ENCODE results near the gene INPP5A.
"Not testable (repeated sequence)": the region's sequence is repeated elsewhere in the genome, so short reads cannot be mapped to it uniquely, and the experiment has no call there.

Gene INPP5A

DNA sequence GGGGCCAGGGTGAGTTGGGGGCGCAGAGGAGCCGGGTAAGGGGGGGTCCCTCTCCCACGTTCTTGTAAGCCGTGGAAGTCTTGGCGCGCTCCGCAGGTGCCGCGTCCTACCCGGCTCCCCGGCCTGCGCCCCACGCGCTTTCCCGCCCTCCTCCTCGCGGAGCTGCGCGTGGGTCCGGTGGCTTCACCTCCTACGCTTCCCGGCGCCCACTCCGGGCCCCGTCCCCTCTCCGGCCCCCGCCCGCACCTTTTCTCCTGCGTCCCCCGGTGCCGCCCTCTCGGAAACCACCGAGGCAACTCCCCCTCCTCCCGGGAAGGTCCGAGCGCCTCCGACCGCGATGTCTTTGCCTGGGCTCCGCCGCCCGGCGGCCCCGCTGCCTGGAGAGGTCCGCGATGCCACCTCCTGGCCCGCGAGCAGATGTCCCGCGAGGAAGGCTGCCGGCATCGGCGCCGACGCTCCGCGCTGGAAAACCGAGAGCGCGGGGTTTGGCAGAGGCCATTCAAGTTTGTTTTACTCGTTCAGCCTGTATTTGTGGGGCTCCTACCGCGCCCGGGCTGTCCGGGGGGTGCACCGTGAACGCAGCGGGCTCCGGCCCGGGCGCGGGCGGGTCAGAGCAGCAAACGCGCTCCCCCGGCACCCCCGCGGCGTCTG is 250.7 kb downstream of the INPP5A start:
- TF ChIP-seq SUZ12 (IDR thresholded peaks at IDR 0.05; ENCODE audit: extremely low read depth, insufficient read depth, insufficient read length), result peak; percentile 22
- TF ChIP-seq ZNF274 (IDR thresholded peaks at IDR 0.05; ENCODE audit: low read depth, low read length), result no peak
- TF ChIP-seq YY1 (IDR thresholded peaks at IDR 0.05; ENCODE audit: insufficient read depth, insufficient read length), result no peak
- H3K4me1 ChIP-seq (ENCODE audit: insufficient read depth, insufficient read length), result no peaks in the 10 kb centered on the region
- peak overlapping the region; percentile 18 for H3K4me3 ChIP-seq (ENCODE audit: insufficient read length, low read depth)
- no peak for DNase-seq (ENCODE audit: low read depth, low spot score)
- no peaks in the 10 kb centered on the region for H3K36me3 ChIP-seq (ENCODE audit: insufficient read depth, insufficient read length, low read length)
- H3K27me3 ChIP-seq (ENCODE audit: insufficient read depth, insufficient read length), result peaks cover 78% of the 10 kb centered on the region
- H3K9me3 ChIP-seq (ENCODE audit: insufficient read depth, low read length), result no peaks in the 10 kb centered on the region
- H3K9ac ChIP-seq (ENCODE audit: insufficient read length, low read depth), result peak overlapping the region; percentile 32

DNA sequence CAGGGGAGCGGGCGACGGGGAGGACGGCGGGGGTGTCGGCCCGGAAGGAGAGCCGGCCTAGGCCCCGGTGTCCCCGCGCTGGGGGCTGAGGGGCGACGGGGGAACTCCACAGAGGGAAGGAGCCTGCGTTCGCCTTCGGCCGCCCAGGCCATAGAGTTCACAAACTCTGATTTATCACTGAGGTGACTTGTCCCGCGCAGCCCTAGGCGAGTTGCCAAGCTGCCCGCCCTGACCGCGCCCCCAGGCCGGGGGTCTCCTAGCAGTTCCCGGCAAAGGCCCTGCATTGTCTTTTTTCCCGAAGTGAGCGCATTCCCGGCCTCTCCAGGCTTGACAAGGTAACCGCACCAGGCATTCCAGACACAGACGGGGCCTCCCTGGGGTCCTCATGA is 251.2 kb downstream of the INPP5A start:
- H3K9me3 ChIP-seq (ENCODE audit: insufficient read depth, low read length), result no peaks in the 10 kb centered on the region
- no peaks in the 10 kb centered on the region for H3K36me3 ChIP-seq (ENCODE audit: insufficient read depth, insufficient read length, low read length)
- TF ChIP-seq SUZ12 (IDR thresholded peaks at IDR 0.05; ENCODE audit: extremely low read depth, insufficient read depth, insufficient read length), result peak; percentile 64
- TF ChIP-seq YY1 (IDR thresholded peaks at IDR 0.05; ENCODE audit: insufficient read depth, insufficient read length), result no peak
- TF ChIP-seq ZNF274 (IDR thresholded peaks at IDR 0.05; ENCODE audit: low read depth, low read length), result no peak
- H3K9ac ChIP-seq (ENCODE audit: insufficient read length, low read depth), result peak overlapping the region; percentile 56
- H3K4me3 ChIP-seq (ENCODE audit: insufficient read length, low read depth), result peak overlapping the region; percentile 18
- no peaks in the 10 kb centered on the region for H3K4me1 ChIP-seq (ENCODE audit: insufficient read depth, insufficient read length)
- no peak for DNase-seq (ENCODE audit: low read depth, low spot score)
- H3K27me3 ChIP-seq (ENCODE audit: insufficient read depth, insufficient read length), result peaks cover 74% of the 10 kb centered on the region

DNA sequence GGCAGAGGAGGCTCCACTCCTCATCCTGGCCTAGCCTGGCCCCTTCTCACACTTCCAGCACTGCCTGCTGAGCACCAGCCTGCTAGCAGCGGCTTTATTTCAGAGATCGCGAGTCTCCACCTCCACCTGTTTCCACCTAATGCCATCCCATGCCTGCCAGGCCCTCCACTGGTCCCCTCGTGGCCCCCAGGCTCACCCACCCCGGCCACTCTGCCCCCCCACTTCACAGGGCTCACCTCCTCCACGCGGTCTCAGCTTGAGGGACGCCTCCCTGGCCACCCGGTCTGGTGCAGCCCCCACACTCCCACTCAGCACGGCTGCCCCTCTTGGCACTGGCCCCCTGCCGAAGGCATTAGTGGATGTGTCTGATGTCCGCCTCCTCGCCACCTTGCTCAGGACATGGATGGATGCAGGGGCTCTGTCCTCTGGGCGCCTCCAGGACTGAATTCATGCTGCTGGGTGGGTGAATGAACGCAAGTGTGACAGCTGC is 252.1 kb downstream of the INPP5A start:
- DNase-seq (ENCODE audit: low read depth, low spot score), result no peak
- Histone ChIP-seq H3K9me3 (ENCODE audit: insufficient read depth, low read length) (no peaks in the 10 kb centered on the region), H3K4me1 (ENCODE audit: insufficient read depth, insufficient read length) (no peaks in the 10 kb centered on the region), H3K9ac (ENCODE audit: insufficient read length, low read depth) (no peak overlapping the region), H3K36me3 (ENCODE audit: insufficient read depth, insufficient read length, low read length) (no peaks in the 10 kb centered on the region), H3K4me3 (ENCODE audit: insufficient read length, low read depth) (no peak overlapping the region), H3K27me3 (ENCODE audit: insufficient read depth, insufficient read length) (peaks cover 66% of the 10 kb centered on the region)
- no peak for TF ChIP-seq YY1 (IDR thresholded peaks at IDR 0.05; ENCODE audit: insufficient read depth, insufficient read length)
- no peak for TF ChIP-seq SUZ12 (IDR thresholded peaks at IDR 0.05; ENCODE audit: extremely low read depth, insufficient read depth, insufficient read length)
- no peak for TF ChIP-seq ZNF274 (IDR thresholded peaks at IDR 0.05; ENCODE audit: low read depth, low read length)

DNA sequence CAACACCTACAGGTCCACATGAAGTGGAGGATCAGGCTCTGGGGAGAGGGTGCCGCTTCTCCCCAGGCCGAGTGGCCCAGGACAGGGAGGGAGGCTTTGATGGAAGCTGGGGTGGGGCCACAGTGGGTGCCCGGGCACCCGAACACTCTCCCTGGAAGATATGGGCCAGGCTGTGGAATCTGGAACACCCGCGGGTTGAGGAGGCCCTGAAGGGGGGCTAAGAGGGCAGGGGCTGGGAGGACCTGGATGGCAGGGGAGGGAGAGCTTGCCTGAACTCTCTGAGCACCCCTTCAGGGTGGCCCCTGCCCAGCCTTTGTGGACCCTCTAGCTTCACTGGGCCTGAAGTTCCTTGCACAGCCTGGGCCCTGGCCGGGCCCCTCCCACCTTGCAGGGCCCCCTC is 252.9 kb downstream of the INPP5A start:
- no peak for DNase-seq (ENCODE audit: low read depth, low spot score)
- Histone ChIP-seq H3K4me3 (ENCODE audit: insufficient read length, low read depth) (no peak overlapping the region), H3K9me3 (ENCODE audit: insufficient read depth, low read length) (no peaks in the 10 kb centered on the region), H3K27me3 (ENCODE audit: insufficient read depth, insufficient read length) (peaks cover 58% of the 10 kb centered on the region), H3K4me1 (ENCODE audit: insufficient read depth, insufficient read length) (no peaks in the 10 kb centered on the region), H3K36me3 (ENCODE audit: insufficient read depth, insufficient read length, low read length) (no peaks in the 10 kb centered on the region), H3K9ac (ENCODE audit: insufficient read length, low read depth) (no peak overlapping the region)
- TF ChIP-seq ZNF274 (IDR thresholded peaks at IDR 0.05; ENCODE audit: low read depth, low read length), result no peak
- TF ChIP-seq YY1 (IDR thresholded peaks at IDR 0.05; ENCODE audit: insufficient read depth, insufficient read length), result no peak
- TF ChIP-seq SUZ12 (IDR thresholded peaks at IDR 0.05; ENCODE audit: extremely low read depth, insufficient read depth, insufficient read length), result no peak

DNA sequence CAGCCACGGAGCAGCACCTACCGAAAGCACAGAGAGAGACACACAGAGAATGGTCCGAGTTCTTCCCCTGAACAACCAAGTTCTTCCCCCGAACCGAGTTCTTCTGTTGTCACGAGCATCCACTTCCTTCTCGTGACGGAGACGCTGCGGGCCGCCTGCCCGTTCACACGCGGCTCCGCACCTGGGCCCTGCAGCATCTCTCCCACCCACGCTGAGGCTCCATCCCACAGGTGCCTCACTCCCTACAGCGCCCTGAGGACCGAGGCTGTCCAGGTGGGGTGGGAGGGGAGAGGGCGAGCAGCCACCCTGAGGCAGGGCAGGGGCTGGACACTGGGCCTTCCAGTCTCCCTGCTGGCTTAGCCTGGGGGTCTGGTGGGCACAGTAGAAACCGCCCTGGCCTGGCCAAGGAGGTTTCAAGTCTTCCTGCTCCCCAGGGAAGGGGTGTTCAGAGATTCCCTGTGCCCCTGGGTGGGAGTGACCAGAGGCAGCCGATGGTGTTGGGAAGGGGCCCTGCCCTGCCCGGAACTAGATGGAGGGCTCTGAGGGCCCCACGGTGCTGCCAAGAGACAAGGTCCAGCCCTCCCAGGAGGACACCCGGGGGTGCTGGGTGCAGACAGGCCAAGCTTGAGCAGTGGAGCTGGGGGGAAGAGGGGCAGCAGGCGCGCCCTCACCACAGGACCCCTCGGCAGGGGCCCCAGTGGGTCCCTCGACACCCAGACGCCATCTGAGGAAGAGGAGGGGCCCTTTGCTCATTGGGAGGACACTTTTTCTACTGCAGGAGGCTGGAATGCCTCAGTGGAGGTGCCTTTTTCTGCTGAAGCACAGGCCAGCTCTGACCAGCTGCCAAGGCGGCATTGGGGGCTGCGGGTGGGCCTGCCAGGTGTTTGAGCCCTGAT is 253.6 kb downstream of the INPP5A start:
- Histone ChIP-seq H3K4me3 (ENCODE audit: insufficient read length, low read depth) (no peak overlapping the region), H3K4me1 (ENCODE audit: insufficient read depth, insufficient read length) (no peaks in the 10 kb centered on the region), H3K9ac (ENCODE audit: insufficient read length, low read depth) (no peak overlapping the region), H3K9me3 (ENCODE audit: insufficient read depth, low read length) (no peaks in the 10 kb centered on the region), H3K36me3 (ENCODE audit: insufficient read depth, insufficient read length, low read length) (no peaks in the 10 kb centered on the region), H3K27me3 (ENCODE audit: insufficient read depth, insufficient read length) (peaks cover 54% of the 10 kb centered on the region)
- TF ChIP-seq YY1 (IDR thresholded peaks at IDR 0.05; ENCODE audit: insufficient read depth, insufficient read length) (no peak), SUZ12 (IDR thresholded peaks at IDR 0.05; ENCODE audit: extremely low read depth, insufficient read depth, insufficient read length) (no peak), ZNF274 (IDR thresholded peaks at IDR 0.05; ENCODE audit: low read depth, low read length) (no peak)
- no peak for DNase-seq (ENCODE audit: low read depth, low spot score)

DNA sequence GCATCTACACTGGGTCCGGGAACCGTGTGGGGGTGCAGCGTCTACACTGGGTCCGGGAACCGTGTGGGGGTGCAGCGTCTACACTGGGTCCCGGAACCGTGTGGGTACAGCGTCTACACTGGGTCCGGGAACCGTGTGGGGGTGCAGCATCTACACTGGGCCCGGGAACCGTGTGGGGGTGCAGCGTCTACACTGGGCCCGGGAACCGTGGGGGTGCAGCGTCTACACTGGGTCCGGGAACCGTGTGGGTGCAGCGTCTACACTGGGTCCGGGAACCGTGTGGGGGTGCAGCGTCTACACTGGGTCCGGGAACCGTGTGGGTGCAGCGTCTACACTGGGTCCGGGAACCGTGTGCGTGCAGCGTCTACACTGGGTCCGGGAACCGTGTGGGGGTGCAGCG is 254.5 kb downstream of the INPP5A start:
- not testable (repeated sequence) for H3K9me3 ChIP-seq (ENCODE audit: insufficient read depth, low read length); H3K9ac ChIP-seq (ENCODE audit: insufficient read length, low read depth); H3K4me1 ChIP-seq (ENCODE audit: insufficient read depth, insufficient read length); DNase-seq (ENCODE audit: low read depth, low spot score); H3K36me3 ChIP-seq (ENCODE audit: insufficient read depth, insufficient read length, low read length); H3K4me3 ChIP-seq (ENCODE audit: insufficient read length, low read depth)
- H3K27me3 ChIP-seq (ENCODE audit: insufficient read depth, insufficient read length), result peaks cover 45% of the 10 kb centered on the region

DNA sequence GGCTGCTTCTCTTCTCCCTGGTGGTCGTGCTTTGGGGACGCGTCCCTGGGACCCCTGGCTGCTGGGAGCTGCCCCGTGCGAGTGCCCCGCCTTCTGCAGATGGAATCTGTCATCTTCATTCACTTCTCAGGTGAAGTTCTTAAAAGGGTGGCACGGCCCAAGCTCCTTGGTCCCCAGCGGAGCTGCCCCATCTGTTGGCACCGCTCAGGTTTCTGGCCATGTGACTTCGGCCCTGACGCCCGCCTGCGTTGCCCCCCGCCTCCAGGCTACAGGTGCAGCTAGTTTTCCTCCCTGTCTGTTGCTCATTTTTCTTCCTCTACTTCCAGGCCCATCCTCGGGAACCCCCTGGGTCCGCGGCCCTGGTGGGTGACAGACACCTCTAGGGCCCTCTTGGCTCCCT is 255.2 kb downstream of the INPP5A start:
- Histone ChIP-seq H3K36me3 (ENCODE audit: insufficient read depth, insufficient read length, low read length) (no peaks in the 10 kb centered on the region), H3K27me3 (ENCODE audit: insufficient read depth, insufficient read length) (peaks cover 40% of the 10 kb centered on the region), H3K4me3 (ENCODE audit: insufficient read length, low read depth) (no peak overlapping the region), H3K9me3 (ENCODE audit: insufficient read depth, low read length) (no peaks in the 10 kb centered on the region), H3K9ac (ENCODE audit: insufficient read length, low read depth) (no peak overlapping the region), H3K4me1 (ENCODE audit: insufficient read depth, insufficient read length) (no peaks in the 10 kb centered on the region)
- no peak for DNase-seq (ENCODE audit: low read depth, low spot score)
- TF ChIP-seq SUZ12 (IDR thresholded peaks at IDR 0.05; ENCODE audit: extremely low read depth, insufficient read depth, insufficient read length), result no peak
